HepG2 (cell line): Measurements from ENCODE around the gene PLEKHB1. TPM values are rescaled to one million over a fixed set of nuclear protein-coding genes. Genes with fewer than 3 reads are reported as not detected.
A peak's percentile ranks its signal among the peaks of the same experiment; 100 is the strongest.

Experiments
- FOXP1 ChIP-seq, 2 experiments: fragments of 450-650 bp in 1 of 2; IDR thresholded peaks; 2 replicates each; pipeline ENCODE4 v1.6.1; 2017 to 2018; ENCODE audit warnings: antibody characterized with exemption in 1 of 2
- GPN1 ChIP-seq: sonication (generic); formaldehyde crosslinking; IDR thresholded peaks from 2 replicates; pipeline ENCODE4 v1.5.1; 2020; ENCODE audit warnings: missing genetic modification reagents, borderline replicate concordance
- HES4 ChIP-seq: sonication (generic); formaldehyde crosslinking; IDR thresholded peaks from 2 replicates; pipeline ENCODE4 v1.9.0; 2021; ENCODE audit warnings: mild to moderate bottlenecking, missing genetic modification reagents, borderline replicate concordance
- HIVEP1 ChIP-seq: sonication (generic); formaldehyde crosslinking; IDR thresholded peaks from 2 replicates; pipeline ENCODE4 v1.4.0; 2020; ENCODE audit warnings: mild to moderate bottlenecking, missing genetic modification reagents
- KDM1A ChIP-seq: IDR thresholded peaks from 2 replicates; pipeline ENCODE4 v1.6.1; 2016; ENCODE audit warnings: missing compliant biosample characterization
- KMT2A ChIP-seq: sonication (generic); formaldehyde crosslinking; IDR thresholded peaks from 2 replicates; pipeline ENCODE4 v1.4.0; 2020; ENCODE audit warnings: missing genetic modification reagents
- MED1 ChIP-seq: sonication (generic); formaldehyde crosslinking; IDR thresholded peaks from 2 replicates; pipeline ENCODE4 v1.4.0; 2020; ENCODE audit warnings: missing genetic modification reagents
- REL ChIP-seq: sonication (generic); formaldehyde crosslinking; conservative IDR thresholded peaks from 2 replicates; pipeline ENCODE4 v1.8.0; 2022; ENCODE audit warnings: mild to moderate bottlenecking, missing genetic modification reagents, moderate library complexity
- SMARCC2 ChIP-seq: fragments of 450-650 bp; IDR thresholded peaks from 2 replicates; pipeline ENCODE4 v1.6.1; 2017; ENCODE audit warnings: antibody characterized with exemption, mild to moderate bottlenecking
- SMC3 ChIP-seq: IDR thresholded peaks from 2 replicates; pipeline ENCODE4 v1.6.1; 2011; ENCODE audit warnings: low read length, improper control_type of control experiment
- SNAPC2 ChIP-seq: sonication (generic); formaldehyde crosslinking; IDR thresholded peaks from 2 replicates; pipeline ENCODE4 v1.8.1; 2022; ENCODE audit warnings: mild to moderate bottlenecking, missing genetic modification reagents
- ZMYM2 ChIP-seq: sonication (generic); formaldehyde crosslinking; IDR thresholded peaks from 2 replicates; pipeline ENCODE4 v1.8.0; 2022; ENCODE audit warnings: mild to moderate bottlenecking, missing genetic modification reagents
- ZNF430 ChIP-seq: sonication (generic); formaldehyde crosslinking; IDR thresholded peaks from 2 replicates; pipeline ENCODE4 v1.9.0; 2021; ENCODE audit warnings: mild to moderate bottlenecking, missing genetic modification reagents
- ZNF451 ChIP-seq: sonication (generic); formaldehyde crosslinking; IDR thresholded peaks from 2 replicates; pipeline ENCODE4 v1.5.0; 2020; ENCODE audit warnings: mild to moderate bottlenecking, missing genetic modification reagents
- ZNF674 ChIP-seq: sonication (generic); formaldehyde crosslinking; IDR thresholded peaks from 2 replicates; pipeline ENCODE4 v1.5.0; 2020; ENCODE audit warnings: low read depth, mild to moderate bottlenecking, missing genetic modification reagents
- ZNF792 ChIP-seq: IDR thresholded peaks from 2 replicates; pipeline ENCODE4 v1.6.1; 2016
- polyA plus RNA-seq, 8 experiments: library from polyadenylated mRNA; depleted of rRNA in 3 of 8; stranded (reverse) in 7 of 8; unstranded in 1 of 8; fragments of >200 nt; fragmentation: Illumina TruSeq in 4 of 8; extraction: Trizol in 4 of 8; gene quantifications; 2 replicates each; pipeline versions ENCODE4 v1.2.1 to v1.2.3, GENCODE V29; 2011 to 2016; ENCODE audit warnings: low read depth in 4 of 8, missing spikeins in 1 of 8, mixed read lengths in 1 of 8; ENCODE audit not compliant: insufficient read depth in 1 of 8
- total RNA-seq, 5 experiments: library from RNA; depleted of rRNA; stranded (reverse); fragments of >200 nt; fragmentation: Illumina TruSeq; extraction: Trizol; gene quantifications; 2 replicates each; pipeline ENCODE4 v1.2.3, GENCODE V29; 2016; ENCODE audit warnings: low read depth in 1 of 5
- TF ChIP-seq, protein P1 (sequence below): sonication (generic); formaldehyde crosslinking; IDR thresholded peaks from 2 replicates; pipeline ENCODE4 v1.4.0; 2020; ENCODE audit warnings: missing genetic modification reagents
- TF ChIP-seq, protein P2 (sequence below): sonication (generic); formaldehyde crosslinking; IDR thresholded peaks from 2 replicates; pipeline ENCODE4 v1.8.0; 2022; ENCODE audit warnings: missing genetic modification reagents, mild to moderate bottlenecking, borderline replicate concordance
- TF ChIP-seq, protein P3 (sequence below): sonication (generic); formaldehyde crosslinking; IDR thresholded peaks from 2 replicates; pipeline ENCODE4 v1.4.0; 2020; ENCODE audit warnings: missing genetic modification reagents, borderline replicate concordance
- TF ChIP-seq, protein P4 (sequence below): fragments of 450-650 bp; IDR thresholded peaks from 2 replicates; pipeline ENCODE4 v1.6.1; 2016
- TF ChIP-seq, protein P5 (sequence below): sonication (generic); formaldehyde crosslinking; IDR thresholded peaks from 2 replicates; pipeline ENCODE4 v1.4.0; 2020; ENCODE audit warnings: missing genetic modification reagents

Gene PLEKHB1
- total and polyA plus RNA-seq, 2 of the 13 experiments (the other 11 are each of a cell fraction or from before 2014, with no cell fraction given) = 68.0 to 99.3 TPM

DNA sequence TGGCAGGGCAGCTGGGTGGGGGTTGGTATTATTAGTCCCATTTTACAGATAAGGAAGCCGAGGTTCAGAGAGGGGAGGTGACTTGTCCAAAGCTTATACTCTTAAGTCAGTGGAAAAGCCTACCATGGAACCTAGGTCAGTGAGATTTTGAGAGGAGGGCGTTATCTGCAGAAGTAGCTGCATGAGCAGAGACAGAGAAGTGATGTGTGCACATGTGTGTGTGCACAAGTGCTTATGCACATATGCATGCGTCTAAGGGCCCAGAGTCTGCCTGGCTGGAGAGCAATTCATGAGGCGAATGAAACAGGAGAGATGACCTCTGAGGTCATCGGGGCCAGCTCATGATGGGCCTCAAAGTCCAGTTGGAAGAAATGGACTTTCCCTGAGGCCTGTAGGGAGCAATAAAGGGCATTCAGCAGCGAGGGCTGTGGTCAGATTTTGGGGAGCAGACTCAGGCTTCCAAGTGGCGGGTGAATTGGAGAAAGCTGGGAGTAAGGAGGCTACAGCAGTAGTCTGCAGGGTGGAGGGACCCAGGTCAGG, 8.2 kb downstream of the PLEKHB1 start (continued):
- TF ChIP-seq ZNF451 = no peak
- TF ChIP-seq, protein P1, sequence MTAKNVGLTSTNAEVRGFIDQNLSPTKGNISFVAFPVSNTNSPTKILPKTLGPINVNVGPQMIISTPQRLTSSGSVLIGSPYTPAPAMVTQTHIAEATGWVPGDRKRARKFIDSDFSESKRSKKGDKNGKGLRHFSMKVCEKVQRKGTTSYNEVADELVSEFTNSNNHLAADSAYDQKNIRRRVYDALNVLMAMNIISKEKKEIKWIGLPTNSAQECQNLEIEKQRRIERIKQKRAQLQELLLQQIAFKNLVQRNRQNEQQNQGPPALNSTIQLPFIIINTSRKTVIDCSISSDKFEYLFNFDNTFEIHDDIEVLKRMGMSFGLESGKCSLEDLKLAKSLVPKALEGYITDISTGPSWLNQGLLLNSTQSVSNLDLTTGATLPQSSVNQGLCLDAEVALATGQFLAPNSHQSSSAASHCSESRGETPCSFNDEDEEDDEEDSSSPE (CRISPR knock-in tag) = no peak
- no peak for TF ChIP-seq SNAPC2
- no peak for TF ChIP-seq HES4 (CRISPR knock-in tag)
- no peak for TF ChIP-seq SMARCC2
- TF ChIP-seq REL (CRISPR knock-in tag) = no peak
- no peak for TF ChIP-seq ZNF792 (CRISPR knock-in tag)
- peak; percentile 71; the same call in 1 of the 2 replicates for TF ChIP-seq ZMYM2 (CRISPR knock-in tag)
- peak; percentile 72; the same call in 1 of the 2 replicates for TF ChIP-seq KDM1A (CRISPR knock-in tag)
- TF ChIP-seq, protein P2, sequence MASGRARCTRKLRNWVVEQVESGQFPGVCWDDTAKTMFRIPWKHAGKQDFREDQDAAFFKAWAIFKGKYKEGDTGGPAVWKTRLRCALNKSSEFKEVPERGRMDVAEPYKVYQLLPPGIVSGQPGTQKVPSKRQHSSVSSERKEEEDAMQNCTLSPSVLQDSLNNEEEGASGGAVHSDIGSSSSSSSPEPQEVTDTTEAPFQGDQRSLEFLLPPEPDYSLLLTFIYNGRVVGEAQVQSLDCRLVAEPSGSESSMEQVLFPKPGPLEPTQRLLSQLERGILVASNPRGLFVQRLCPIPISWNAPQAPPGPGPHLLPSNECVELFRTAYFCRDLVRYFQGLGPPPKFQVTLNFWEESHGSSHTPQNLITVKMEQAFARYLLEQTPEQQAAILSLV (CRISPR knock-in tag) = 0 out of 2 replicates have a peak, but pooled peaks have one; percentile 41
- TF ChIP-seq FOXP1 (IDR thresholded peaks at IDR 0.05) = no peak
- TF ChIP-seq FOXP1 (CRISPR knock-in tag; IDR thresholded peaks at IDR 0.05) = no peak; the same call in 1 of the 2 replicates
- no peak for TF ChIP-seq GPN1 (CRISPR knock-in tag)
- no peak for TF ChIP-seq HIVEP1 (CRISPR knock-in tag)
- TF ChIP-seq, protein P3, sequence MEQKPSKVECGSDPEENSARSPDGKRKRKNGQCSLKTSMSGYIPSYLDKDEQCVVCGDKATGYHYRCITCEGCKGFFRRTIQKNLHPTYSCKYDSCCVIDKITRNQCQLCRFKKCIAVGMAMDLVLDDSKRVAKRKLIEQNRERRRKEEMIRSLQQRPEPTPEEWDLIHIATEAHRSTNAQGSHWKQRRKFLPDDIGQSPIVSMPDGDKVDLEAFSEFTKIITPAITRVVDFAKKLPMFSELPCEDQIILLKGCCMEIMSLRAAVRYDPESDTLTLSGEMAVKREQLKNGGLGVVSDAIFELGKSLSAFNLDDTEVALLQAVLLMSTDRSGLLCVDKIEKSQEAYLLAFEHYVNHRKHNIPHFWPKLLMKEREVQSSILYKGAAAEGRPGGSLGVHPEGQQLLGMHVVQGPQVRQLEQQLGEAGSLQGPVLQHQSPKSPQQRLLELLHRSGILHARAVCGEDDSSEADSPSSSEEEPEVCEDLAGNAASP (CRISPR knock-in tag) = peak; percentile 70; the same call in 1 of the 2 replicates
- TF ChIP-seq ZNF674 (CRISPR knock-in tag) = no peak
- TF ChIP-seq KMT2A (CRISPR knock-in tag) = no peak
- TF ChIP-seq MED1 (CRISPR knock-in tag) = no peak
- TF ChIP-seq, protein P4, sequence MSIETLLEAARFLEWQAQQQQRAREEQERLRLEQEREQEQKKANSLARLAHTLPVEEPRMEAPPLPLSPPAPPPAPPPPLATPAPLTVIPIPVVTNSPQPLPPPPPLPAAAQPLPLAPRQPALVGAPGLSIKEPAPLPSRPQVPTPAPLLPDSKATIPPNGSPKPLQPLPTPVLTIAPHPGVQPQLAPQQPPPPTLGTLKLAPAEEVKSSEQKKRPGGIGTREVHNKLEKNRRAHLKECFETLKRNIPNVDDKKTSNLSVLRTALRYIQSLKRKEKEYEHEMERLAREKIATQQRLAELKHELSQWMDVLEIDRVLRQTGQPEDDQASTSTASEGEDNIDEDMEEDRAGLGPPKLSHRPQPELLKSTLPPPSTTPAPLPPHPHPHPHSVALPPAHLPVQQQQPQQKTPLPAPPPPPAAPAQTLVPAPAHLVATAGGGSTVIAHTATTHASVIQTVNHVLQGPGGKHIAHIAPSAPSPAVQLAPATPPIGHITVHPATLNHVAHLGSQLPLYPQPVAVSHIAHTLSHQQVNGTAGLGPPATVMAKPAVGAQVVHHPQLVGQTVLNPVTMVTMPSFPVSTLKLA = no peak
- no peak for TF ChIP-seq ZNF430
- TF ChIP-seq, protein P5, sequence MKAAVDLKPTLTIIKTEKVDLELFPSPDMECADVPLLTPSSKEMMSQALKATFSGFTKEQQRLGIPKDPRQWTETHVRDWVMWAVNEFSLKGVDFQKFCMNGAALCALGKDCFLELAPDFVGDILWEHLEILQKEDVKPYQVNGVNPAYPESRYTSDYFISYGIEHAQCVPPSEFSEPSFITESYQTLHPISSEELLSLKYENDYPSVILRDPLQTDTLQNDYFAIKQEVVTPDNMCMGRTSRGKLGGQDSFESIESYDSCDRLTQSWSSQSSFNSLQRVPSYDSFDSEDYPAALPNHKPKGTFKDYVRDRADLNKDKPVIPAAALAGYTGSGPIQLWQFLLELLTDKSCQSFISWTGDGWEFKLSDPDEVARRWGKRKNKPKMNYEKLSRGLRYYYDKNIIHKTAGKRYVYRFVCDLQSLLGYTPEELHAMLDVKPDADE (CRISPR knock-in tag) = no peak
- TF ChIP-seq SMC3 = peak; percentile 19; the same call in 1 of the 2 replicates
